IPS-NIHi11 (cell line): ENCODE data around the gene KLK7.
"Not testable (repeated sequence)": the region's sequence is repeated elsewhere in the genome, so short reads cannot be mapped to it uniquely, and the experiment has no call there.

Source experiments
- DNase-seq: peaks from one replicate; pipeline ENCODE4 v3.0.0; 2012; ENCODE audit warnings: mixed read lengths, low spot score

KLK7 gene

GRCh38 chr19:50975766-50976165, 8.0 kb downstream of the KLK7 start:
- peak; percentile 61 for DNase-seq

- no peak for DNase-seq
Observed at GRCh38 chr19:50974702-50975556, 8.8 kb downstream of the KLK7 start.

GRCh38 chr19:50972795-50973376, 10.8 kb downstream of the KLK7 start:
- no peak for DNase-seq

- DNase-seq = not testable (repeated sequence)
Observed at GRCh38 chr19:50969810-50970209, 13.9 kb downstream of the KLK7 start.

- no peak for DNase-seq
Observed at GRCh38 chr19:50969413-50969760, 14.3 kb downstream of the KLK7 start, which contains the start of gene KLK6. TSS of gene KLK6 (minus strand) at chr19:50969591. CDS start at chr19:50968104, 1,487 bp downstream.

GRCh38 chr19:50968716-50969412, 14.9 kb downstream of the KLK7 start:
- no peak for DNase-seq

- DNase-seq = peak; percentile 40
Observed at GRCh38 chr19:50967929-50968715, 15.6 kb downstream of the KLK7 start.

- no peak for DNase-seq
Observed at GRCh38 chr19:50964266-50964665, 19.5 kb downstream of the KLK7 start.

GRCh38 chr19:50963381-50963780, 20.3 kb downstream of the KLK7 start:
- no peak for DNase-seq

GRCh38 chr19:50962245-50962644, 21.5 kb downstream of the KLK7 start:
- no peak for DNase-seq

GRCh38 chr19:50959731-50960500, 23.8 kb downstream of the KLK7 start:
- DNase-seq = no peak

- DNase-seq = no peak
Observed at GRCh38 chr19:50957587-50957986, 26.1 kb downstream of the KLK7 start.

- DNase-seq = no peak
Observed at GRCh38 chr19:50952910-50953309, 30.8 kb downstream of the KLK7 start, which contains the start of gene KLK5. TSS of gene KLK5 (minus strand) at chr19:50953038. CDS start at chr19:50952657, 381 bp downstream.

GRCh38 chr19:50949861-50950260, 33.9 kb downstream of the KLK7 start:
- DNase-seq = peak; percentile 34

- no peak for DNase-seq
Observed at GRCh38 chr19:50947123-50947522, 36.6 kb downstream of the KLK7 start.

GRCh38 chr19:50944795-50945194, 38.9 kb downstream of the KLK7 start:
- DNase-seq = no peak

GRCh38 chr19:50943074-50943828, 40.5 kb downstream of the KLK7 start:
- no peak for DNase-seq

- no peak for DNase-seq
Observed at GRCh38 chr19:50939596-50939995, 44.1 kb downstream of the KLK7 start.

GRCh38 chr19:50933640-50934039, 50.1 kb downstream of the KLK7 start:
- no peak for DNase-seq

- no peak for DNase-seq
Observed at GRCh38 chr19:50932690-50933083, 51.0 kb downstream of the KLK7 start.
